CD4-positive, alpha-beta T cell treated with Interleukin-17A for 4 hours (primary cell): ENCODE data around the gene SAE1.
"Not testable (repeated sequence)": the region's sequence is repeated elsewhere in the genome, so short reads cannot be mapped to it uniquely, and the experiment has no call there.

Source experiments
- DNase-seq: peaks from one replicate; pipeline ENCODE4 v3.0.0-alpha.2; 2020; ENCODE audit warnings: mixed read lengths

Gene SAE1

GRCh38 chr19:47132194-47132852 lies 1.7 kb downstream of the SAE1 start:
- DNase-seq = no peak

- DNase-seq = no peak
Observed at GRCh38 chr19:47133021-47133471, 2.4 kb downstream of the SAE1 start.

GRCh38 chr19:47134545-47134944 lies 3.9 kb downstream of the SAE1 start:
- DNase-seq = no peak

GRCh38 chr19:47135156-47135555 lies 4.5 kb downstream of the SAE1 start:
- DNase-seq = no peak

- not testable (repeated sequence) for DNase-seq
Observed at GRCh38 chr19:47141252-47141651, 10.6 kb downstream of the SAE1 start.

GRCh38 chr19:47141695-47142094 lies 11.1 kb downstream of the SAE1 start:
- no peak for DNase-seq

- DNase-seq = no peak
Observed at GRCh38 chr19:47142779-47143178, 12.1 kb downstream of the SAE1 start.

- DNase-seq = no peak
Observed at GRCh38 chr19:47143322-47144073, 12.9 kb downstream of the SAE1 start.

- no peak for DNase-seq
Observed at GRCh38 chr19:47144630-47145029, 14.0 kb downstream of the SAE1 start.

- peak; percentile 31 for DNase-seq
Observed at GRCh38 chr19:47145639-47146486, 15.2 kb downstream of the SAE1 start.

- DNase-seq = no peak
Observed at GRCh38 chr19:47146920-47147319, 16.3 kb downstream of the SAE1 start.

- no peak for DNase-seq
Observed at GRCh38 chr19:47151627-47152026, 21.0 kb downstream of the SAE1 start.

GRCh38 chr19:47152205-47152604 lies 21.6 kb downstream of the SAE1 start:
- no peak for DNase-seq

- no peak for DNase-seq
Observed at GRCh38 chr19:47152632-47153031, 22.0 kb downstream of the SAE1 start.

GRCh38 chr19:47153266-47153665 lies 22.6 kb downstream of the SAE1 start:
- DNase-seq = no peak

- no peak for DNase-seq
Observed at GRCh38 chr19:47155148-47155547, 24.5 kb downstream of the SAE1 start.

GRCh38 chr19:47156861-47157430 lies 26.3 kb downstream of the SAE1 start:
- DNase-seq = peak; percentile 36

GRCh38 chr19:47157431-47158321 lies 27.0 kb downstream of the SAE1 start:
- peak; percentile 78 for DNase-seq

- no peak for DNase-seq
Observed at GRCh38 chr19:47158367-47158791, 27.7 kb downstream of the SAE1 start.

- DNase-seq = peak; percentile 58
Observed at GRCh38 chr19:47158879-47159503, 28.4 kb downstream of the SAE1 start.

GRCh38 chr19:47161876-47162489 lies 31.3 kb downstream of the SAE1 start:
- no peak for DNase-seq
